Subcutaneous abdominal adipose tissue (tissue), 5 donors: ENCODE measurements around the gene PTCD2.

Experiments used
- H3K27ac ChIP-seq: one replicate; pipeline ENCODE4 v1.7.0; 2013; ENCODE audit warnings: low read depth, mild to moderate bottlenecking, inconsistent platforms, low read length, moderate library complexity
- H3K27me3 ChIP-seq, 5 donors: one replicate each; pipeline ENCODE4 v1.7.0; 2013; ENCODE audit warnings: low read length in 5 of 5, inconsistent platforms in 1 of 5; ENCODE audit not compliant: control insufficient read depth in 5 of 5, insufficient read depth in 4 of 5
- H3K36me3 ChIP-seq, 5 donors: one replicate each; pipeline ENCODE4 v1.7.0; 2013; ENCODE audit warnings: low read length in 5 of 5; ENCODE audit not compliant: control insufficient read depth in 5 of 5, insufficient read depth in 5 of 5
- H3K4me1 ChIP-seq, 5 donors: one replicate each; pipeline ENCODE4 v1.7.0; 2013; ENCODE audit warnings: low read length in 5 of 5, mild to moderate bottlenecking in 3 of 5, moderate library complexity in 1 of 5; ENCODE audit not compliant: control insufficient read depth in 5 of 5, insufficient read depth in 5 of 5
- H3K4me3 ChIP-seq, 5 donors: one replicate each; pipeline ENCODE4 v1.7.0; 2013; ENCODE audit warnings: low read length in 5 of 5, low read depth in 1 of 5
- H3K9ac ChIP-seq, 5 donors: one replicate each; pipeline ENCODE4 v1.7.0; 2013; ENCODE audit warnings: low read length in 5 of 5, mild to moderate bottlenecking in 4 of 5, moderate library complexity in 3 of 5
- H3K9me3 ChIP-seq, 5 donors: one replicate each; pipeline ENCODE4 v1.7.0; 2013; ENCODE audit warnings: low read length in 5 of 5; ENCODE audit not compliant: control insufficient read depth in 5 of 5
- donor health status: healthy.
- donor health status: healthy.
- donor health status: healthy.
- donor health status: healthy.
- donor health status: healthy.

The PTCD2 gene

DNA sequence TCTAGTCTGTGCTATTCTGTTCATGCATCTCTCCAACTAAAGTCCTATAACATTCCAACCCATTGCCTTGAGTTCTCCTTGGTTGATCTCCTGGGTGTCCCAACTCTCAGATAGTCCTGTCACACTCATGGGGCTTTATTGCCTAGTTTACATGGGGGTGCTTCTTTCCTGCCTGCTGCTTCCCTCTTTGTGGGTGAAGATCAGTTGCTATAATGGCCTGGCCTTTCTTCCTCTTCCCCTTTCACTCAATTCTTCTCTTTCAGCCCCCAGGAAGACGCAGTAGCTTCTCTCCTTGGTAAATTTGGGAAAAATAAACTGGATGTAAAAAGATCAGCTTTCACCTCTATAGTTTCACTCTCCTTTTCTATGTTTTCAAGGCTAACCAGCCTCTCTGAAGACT lies 66.5 kb downstream of the PTCD2 start:
- Histone ChIP-seq H3K9me3 (no peaks in the 10 kb centered on the region), H3K36me3 (no peaks in the 10 kb centered on the region), H3K4me3 (no peak overlapping the region), H3K4me1 (peaks cover 2 to 26% (median 12%) of the 10 kb centered on the region in 5 donors), H3K9ac (no peak overlapping the region), H3K27ac (no peak overlapping the region), H3K27me3 (no peaks in the 10 kb centered on the region)

DNA sequence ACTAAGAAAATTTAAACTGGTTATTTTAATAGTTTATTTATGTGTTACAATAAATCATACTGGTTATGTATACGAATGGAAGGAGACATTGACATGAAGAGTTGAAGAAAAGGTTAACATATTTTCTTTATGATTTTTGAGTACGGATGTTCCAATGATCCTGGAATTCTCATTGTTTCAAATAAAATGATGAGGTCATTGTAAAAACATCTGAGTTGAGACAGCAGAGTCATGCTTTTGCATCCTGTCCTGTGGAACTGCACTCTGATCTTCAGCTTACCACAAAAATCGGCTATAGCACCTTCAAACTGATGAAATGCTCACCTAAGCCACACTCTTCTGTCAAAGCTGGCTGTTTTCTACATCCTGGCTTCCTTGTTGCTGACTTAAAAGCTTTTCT lies 67.8 kb downstream of the PTCD2 start:
- Histone ChIP-seq H3K9me3 (no peaks in the 10 kb centered on the region), H3K4me1 (peaks cover 2 to 33% (median 24%) of the 10 kb centered on the region in 5 donors), H3K36me3 (no peaks in the 10 kb centered on the region), H3K4me3 (no peak overlapping the region), H3K27ac (no peak overlapping the region), H3K27me3 (no peaks in the 10 kb centered on the region), H3K9ac (no peak overlapping the region)

DNA sequence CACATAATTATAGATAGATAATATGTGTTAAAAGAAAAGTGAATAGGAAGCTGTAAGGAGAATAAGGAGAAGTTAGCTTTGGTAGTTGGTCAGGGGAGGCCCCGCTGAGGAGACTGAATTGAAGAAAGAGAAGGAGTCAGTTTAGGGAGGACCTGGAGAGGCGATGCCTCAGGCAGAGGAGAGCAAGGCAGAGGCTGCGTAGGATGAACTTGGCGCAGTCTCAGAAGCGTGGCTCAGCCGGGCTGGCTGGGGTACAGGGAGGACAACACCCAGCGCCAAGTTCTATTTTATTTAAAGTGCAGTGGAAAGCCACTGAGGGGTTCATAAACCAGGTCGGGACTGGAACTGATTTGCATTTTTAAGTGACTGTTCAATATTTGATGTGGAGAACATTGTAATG lies 68.5 kb downstream of the PTCD2 start:
- Histone ChIP-seq H3K4me3 (no peak overlapping the region), H3K36me3 (no peaks in the 10 kb centered on the region), H3K27me3 (no peaks in the 10 kb centered on the region), H3K27ac (no peak overlapping the region), H3K9me3 (no peaks in the 10 kb centered on the region), H3K4me1 (peaks cover 2 to 29% (median 20%) of the 10 kb centered on the region in 5 donors), H3K9ac (no peak overlapping the region)

DNA sequence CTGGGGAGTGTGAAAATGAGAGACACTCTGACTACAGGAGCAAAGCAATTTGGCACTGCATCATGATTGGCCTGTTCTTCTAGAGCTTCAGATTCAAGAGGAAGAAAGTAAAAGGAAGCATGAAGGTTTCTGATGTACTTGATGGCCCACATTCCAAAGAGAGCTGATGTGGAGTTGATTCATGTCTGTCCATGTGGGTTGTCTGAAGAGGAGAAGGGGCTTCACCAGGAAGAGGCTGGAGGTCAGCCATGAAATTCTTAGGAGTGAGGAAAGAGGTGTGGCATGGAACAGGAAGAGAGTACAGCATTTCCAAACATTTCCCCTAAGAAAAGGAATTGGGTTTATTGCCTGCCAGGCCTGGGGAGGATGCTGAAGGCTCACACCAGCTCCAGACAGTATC lies 70.7 kb downstream of the PTCD2 start:
- no peaks in the 10 kb centered on the region for H3K9me3 ChIP-seq

DNA sequence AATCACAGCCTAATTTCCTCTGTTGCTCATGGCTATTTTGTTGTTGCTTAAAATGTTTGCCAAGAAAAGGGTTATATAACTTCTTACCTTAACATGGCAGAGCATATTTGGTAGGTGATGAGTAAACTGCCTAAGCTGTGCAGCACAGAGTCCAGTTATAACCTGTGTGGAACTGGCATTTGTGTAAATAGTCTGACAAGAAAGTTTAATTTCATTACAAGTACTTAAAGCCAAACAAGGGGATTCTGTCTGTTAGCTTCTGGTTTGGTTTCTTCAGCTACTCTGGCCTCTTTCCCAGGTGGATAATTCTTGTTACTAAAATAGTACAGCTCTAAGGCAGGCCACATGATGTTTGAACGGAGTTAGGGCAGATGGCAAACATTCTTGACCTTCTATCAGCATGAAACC lies 72.2 kb downstream of the PTCD2 start:
- Histone ChIP-seq H3K36me3 (no peaks in the 10 kb centered on the region), H3K27ac (peak overlapping the region; percentile 52), H3K9ac (no peak overlapping the region), H3K4me1 (peaks cover 2 to 21% (median 15%) of the 10 kb centered on the region in 5 donors), H3K27me3 (no peaks in the 10 kb centered on the region), H3K9me3 (no peaks in the 10 kb centered on the region), H3K4me3 (no peak overlapping the region)

More for the DNA sequence above, 70.7 kb downstream of the PTCD2 start:
- Histone ChIP-seq H3K36me3 (no peaks in the 10 kb centered on the region), H3K9ac (no peak overlapping the region), H3K27me3 (no peaks in the 10 kb centered on the region), H3K27ac (no peak overlapping the region), H3K4me3 (no peak overlapping the region), H3K4me1 (peaks cover 2 to 29% (median 15%) of the 10 kb centered on the region in 5 donors)

DNA sequence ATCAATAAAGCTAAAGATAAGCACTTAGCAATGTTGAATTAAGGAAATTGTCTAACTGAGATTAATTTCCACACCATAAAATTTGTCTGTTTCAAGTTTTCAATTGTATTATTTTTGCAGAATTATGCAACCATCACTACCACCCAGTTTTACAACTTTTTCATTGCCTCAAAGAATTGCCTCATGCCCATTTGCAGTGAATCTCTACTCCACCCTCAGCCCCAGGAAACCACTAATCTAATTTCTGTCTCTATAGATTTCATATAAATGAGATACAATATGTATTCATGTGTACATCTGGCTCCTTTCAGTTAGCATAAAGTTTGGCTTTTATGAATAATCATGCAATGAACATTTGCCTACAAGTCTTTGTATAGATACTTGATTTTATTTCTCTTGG lies 72.9 kb downstream of the PTCD2 start:
- Histone ChIP-seq H3K9ac (no peak overlapping the region), H3K4me1 (peaks cover 1 to 20% (median 16%) of the 10 kb centered on the region in 5 donors), H3K27me3 (no peaks in the 10 kb centered on the region), H3K9me3 (no peaks in the 10 kb centered on the region), H3K27ac (peak overlapping the region; percentile 52), H3K4me3 (no peak overlapping the region), H3K36me3 (no peaks in the 10 kb centered on the region)

DNA sequence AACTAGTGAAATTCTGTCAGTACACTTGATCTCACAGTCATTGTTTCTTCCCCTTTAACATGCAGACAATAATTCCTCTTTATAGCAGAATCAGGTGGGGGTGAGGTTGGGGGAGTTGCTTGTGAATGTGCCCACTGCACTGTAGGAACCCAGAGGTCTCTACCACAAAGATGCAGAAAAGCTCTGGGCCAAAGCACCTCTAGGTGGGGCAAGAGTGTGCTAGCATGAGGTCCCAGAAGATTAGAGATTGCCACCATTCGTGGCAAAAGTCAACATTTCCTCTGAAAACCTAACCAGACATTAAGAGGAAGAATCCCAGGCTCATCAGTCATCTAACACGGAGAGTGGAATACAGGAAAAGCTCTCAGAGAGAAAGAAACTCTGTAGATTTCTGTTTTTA lies 74.5 kb downstream of the PTCD2 start:
- Histone ChIP-seq H3K27me3 (no peaks in the 10 kb centered on the region), H3K9me3 (no peaks in the 10 kb centered on the region), H3K36me3 (no peaks in the 10 kb centered on the region), H3K4me3 (no peak overlapping the region), H3K27ac (no peak overlapping the region), H3K4me1 (peaks cover 0 to 22% (median 12%) of the 10 kb centered on the region in 5 donors), H3K9ac (no peak overlapping the region)

DNA sequence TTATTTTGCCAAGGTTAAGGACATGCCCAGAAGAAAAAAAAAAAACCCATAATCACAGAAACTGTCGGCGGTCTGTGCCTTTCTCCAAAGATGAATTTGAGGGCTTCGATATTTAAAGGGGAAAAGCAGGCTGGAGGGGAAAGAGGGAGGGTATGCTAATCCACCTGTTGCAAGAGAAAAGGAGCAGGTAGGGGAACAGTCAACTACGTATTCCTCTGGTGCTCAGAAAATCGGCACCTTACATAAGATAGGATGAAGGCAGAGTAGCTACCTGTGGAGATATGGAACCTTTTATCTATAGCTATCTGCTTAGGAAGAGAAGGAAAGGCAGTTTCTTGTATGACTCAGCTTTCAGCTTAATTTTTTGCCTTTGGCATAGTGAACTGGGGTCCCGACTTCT lies 77.7 kb downstream of the PTCD2 start:
- no peak overlapping the region for H3K4me3 ChIP-seq
- peaks cover 0 to 19% (median 7%) of the 10 kb centered on the region in 5 donors for H3K4me1 ChIP-seq
- no peaks in the 10 kb centered on the region for H3K36me3 ChIP-seq
- H3K9me3 ChIP-seq: peaks cover 3 to 20% (median 12%) of the 10 kb centered on the region in 5 donors
- no peak overlapping the region for H3K27ac ChIP-seq
- H3K9ac ChIP-seq: no peak overlapping the region
- no peaks in the 10 kb centered on the region for H3K27me3 ChIP-seq

DNA sequence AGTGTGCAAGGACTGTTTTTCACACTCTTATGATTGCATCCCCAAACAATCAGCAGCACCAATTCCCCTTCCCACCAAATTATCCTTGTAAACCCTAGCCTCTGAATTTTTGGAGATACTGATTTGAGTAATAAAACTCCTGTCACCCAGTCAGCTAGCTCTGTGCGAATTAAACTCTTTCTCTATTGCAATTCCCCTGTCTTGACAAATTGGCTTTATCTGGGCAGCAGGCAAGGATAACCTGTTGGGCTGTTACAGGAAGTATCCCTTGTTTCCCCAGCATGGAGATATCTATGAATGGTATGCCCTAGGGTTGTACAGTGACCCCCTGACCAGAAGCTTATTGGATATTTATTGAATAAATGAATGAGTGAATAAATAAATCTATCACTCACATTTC lies 80.8 kb downstream of the PTCD2 start:
- Histone ChIP-seq H3K4me3 (no peak overlapping the region), H3K9me3 (peaks cover 3 to 20% (median 12%) of the 10 kb centered on the region in 5 donors), H3K4me1 (peaks cover 0 to 24% (median 4%) of the 10 kb centered on the region in 5 donors), H3K9ac (no peak overlapping the region), H3K27ac (no peak overlapping the region), H3K36me3 (no peaks in the 10 kb centered on the region), H3K27me3 (no peaks in the 10 kb centered on the region)

DNA sequence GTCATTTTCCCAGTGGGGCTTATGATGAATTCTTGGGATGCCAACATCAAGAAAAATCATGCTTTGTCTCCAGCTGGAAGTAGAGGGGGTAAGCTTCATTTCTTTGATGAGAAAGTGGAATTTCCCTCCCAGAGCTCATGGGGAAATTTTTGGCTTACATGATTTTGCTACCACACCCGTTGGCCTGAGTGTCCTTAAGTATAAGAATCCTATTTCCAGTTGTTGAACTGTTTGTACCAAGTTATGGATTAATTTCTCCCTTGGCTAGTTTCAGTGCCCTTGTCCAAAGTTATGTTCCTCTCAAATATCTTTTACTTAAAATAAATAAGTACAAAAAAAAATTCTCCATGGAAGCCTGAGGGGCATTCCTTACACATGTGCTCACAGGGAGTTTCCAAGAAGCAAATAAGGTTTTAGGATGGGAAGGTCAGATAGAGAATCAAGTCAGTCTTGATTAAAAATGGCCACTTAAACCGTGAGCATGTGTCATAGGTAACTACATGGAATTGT lies 82.3 kb downstream of the PTCD2 start:
- H3K9me3 ChIP-seq: peaks cover 3 to 20% (median 12%) of the 10 kb centered on the region in 5 donors
- peak overlapping the region; percentile 12 for H3K27ac ChIP-seq
- no peaks in the 10 kb centered on the region for H3K36me3 ChIP-seq
- peaks cover 0 to 24% (median 4%) of the 10 kb centered on the region in 5 donors for H3K4me1 ChIP-seq
- H3K27me3 ChIP-seq: no peaks in the 10 kb centered on the region
- no peak overlapping the region for H3K4me3 ChIP-seq
- H3K9ac ChIP-seq: no peak overlapping the region
